Upper lobe of left lung (tissue), 6 donors: Measurements from ENCODE around the gene SCOC. TPM values are rescaled to one million over a fixed set of nuclear protein-coding genes. Genes with fewer than 3 reads are reported as not detected.

ENCODE experiments used
- ATAC-seq, 2 donors: fragments of 200-7000 bp; cut with Tn5 transposase; one replicate each; pipeline ENCODE4 v1.9.1; 2022; ENCODE audit warnings: mild to moderate bottlenecking in 2 of 2, moderate library complexity in 2 of 2; ENCODE audit not compliant: low FRiP score in 2 of 2
- DNase-seq, 2 donors: peaks; one replicate each; pipeline ENCODE4 v3.0.0-alpha.2; 2019 to 2020
- H3K27ac ChIP-seq, 4 donors: fragments of 200-600 bp; sonication (generic); one replicate each; pipeline ENCODE4 v1.5.1; 2016 to 2019
- H3K27me3 ChIP-seq, 4 donors: fragments of 200-600 bp; sonication (generic); one replicate each; pipeline ENCODE4 v1.5.1; 2017 to 2019
- H3K36me3 ChIP-seq, 4 donors: fragments of 200-600 bp; sonication (generic); one replicate each; pipeline ENCODE4 v1.5.1; 2016 to 2019
- H3K4me1 ChIP-seq, 4 donors: fragments of 200-600 bp; sonication (generic); one replicate each; pipeline ENCODE4 v1.5.1; 2018 to 2019
- H3K4me3 ChIP-seq, 4 donors: fragments of 200-600 bp; sonication (generic); one replicate each; pipeline ENCODE4 v1.5.1; 2017 to 2019; ENCODE audit warnings: mild to moderate bottlenecking in 2 of 4, moderate library complexity in 1 of 4
- H3K9me3 ChIP-seq, 4 donors: fragments of 200-600 bp; sonication (generic); one replicate each; pipeline ENCODE4 v1.5.1; 2018 to 2019
- EP300 ChIP-seq, 4 donors: sonication (generic); formaldehyde crosslinking; IDR thresholded peaks; one replicate each; pipeline ENCODE4 v1.5.1; 2017; ENCODE audit warnings: antibody characterized with exemption in 4 of 4, control low read depth in 2 of 4
- POLR2A ChIP-seq, 4 donors: fragments of 450-650 bp; IDR thresholded peaks; one replicate each; pipeline ENCODE4 v1.5.1; 2016 to 2017; ENCODE audit warnings: antibody characterized with exemption in 4 of 4, mild to moderate bottlenecking in 2 of 4
- POLR2AphosphoS5 ChIP-seq, 2 donors: sonication (generic); formaldehyde crosslinking; IDR thresholded peaks; one replicate each; pipeline ENCODE4 v1.5.1; 2017; ENCODE audit warnings: antibody characterized with exemption in 2 of 2
- whole genome bisulfite sequencing, 2 donors: methylation state at CpG; one replicate each; pipeline ENCODE4 v1.1.5; 2017 to 2018; 5-methylcytosine and 5-hydroxymethylcytosine counted together
- total RNA-seq, 6 donors: library from RNA; depleted of rRNA in 4 of 6; stranded (reverse); fragments of >200 nt in 4 of 6; gene quantifications; one replicate each; pipeline versions ENCODE4 v1.1.0 to v1.2.1, GENCODE V29; 2016 to 2021
- TF ChIP-seq, protein P1 (sequence below), 6 experiments: fragments of 450-650 bp in 4 of 6; fragments of 200-600 bp in 2 of 6; sonication (generic) in 2 of 6; IDR thresholded peaks; one replicate each; pipeline ENCODE4 v1.5.1; 2016 to 2019; ENCODE audit warnings: antibody characterized with exemption in 6 of 6
- donor health status: DM: no; HTN: no; CAD: no; lungs with moderate emphysema.
- donor health status: DM: no; HTN: yes; CAD: no; lungs with severe emphysema.

SCOC gene
- total RNA-seq, 6 donors from 2014 or later = 2.8 to 55.2 (median 33.2) TPM

DNA sequence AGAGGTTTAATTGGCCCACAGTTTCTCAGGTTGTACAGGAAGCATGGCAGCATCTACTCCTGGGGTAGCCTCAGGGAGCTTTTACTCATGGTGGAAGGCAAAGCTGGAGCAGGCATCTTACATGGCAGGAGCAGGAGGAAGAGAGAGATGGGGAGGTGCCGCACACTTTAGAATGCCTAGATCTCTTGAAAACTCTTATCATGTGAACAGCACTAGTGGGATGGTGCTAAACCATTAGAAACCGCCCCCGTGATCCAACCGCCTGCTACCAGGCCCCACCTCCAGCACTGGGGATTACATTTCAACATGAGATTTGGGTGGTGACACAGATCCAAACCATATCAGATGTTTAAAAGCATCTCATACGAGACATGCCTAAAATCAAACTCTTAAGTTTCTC is 41.6 kb upstream of the SCOC start:
- no peaks in the 10 kb centered on the region for H3K4me1 ChIP-seq
- no peak overlapping the region for H3K4me3 ChIP-seq
- no peaks in the 10 kb centered on the region for H3K27me3 ChIP-seq
- no peaks in the 10 kb centered on the region for H3K36me3 ChIP-seq
- TF ChIP-seq, protein P1, sequence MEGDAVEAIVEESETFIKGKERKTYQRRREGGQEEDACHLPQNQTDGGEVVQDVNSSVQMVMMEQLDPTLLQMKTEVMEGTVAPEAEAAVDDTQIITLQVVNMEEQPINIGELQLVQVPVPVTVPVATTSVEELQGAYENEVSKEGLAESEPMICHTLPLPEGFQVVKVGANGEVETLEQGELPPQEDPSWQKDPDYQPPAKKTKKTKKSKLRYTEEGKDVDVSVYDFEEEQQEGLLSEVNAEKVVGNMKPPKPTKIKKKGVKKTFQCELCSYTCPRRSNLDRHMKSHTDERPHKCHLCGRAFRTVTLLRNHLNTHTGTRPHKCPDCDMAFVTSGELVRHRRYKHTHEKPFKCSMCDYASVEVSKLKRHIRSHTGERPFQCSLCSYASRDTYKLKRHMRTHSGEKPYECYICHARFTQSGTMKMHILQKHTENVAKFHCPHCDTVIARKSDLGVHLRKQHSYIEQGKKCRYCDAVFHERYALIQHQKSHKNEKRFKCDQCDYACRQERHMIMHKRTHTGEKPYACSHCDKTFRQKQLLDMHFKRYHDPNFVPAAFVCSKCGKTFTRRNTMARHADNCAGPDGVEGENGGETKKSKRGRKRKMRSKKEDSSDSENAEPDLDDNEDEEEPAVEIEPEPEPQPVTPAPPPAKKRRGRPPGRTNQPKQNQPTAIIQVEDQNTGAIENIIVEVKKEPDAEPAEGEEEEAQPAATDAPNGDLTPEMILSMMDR (IDR thresholded peaks at IDR 0.05) = no peak
- TF ChIP-seq POLR2A (IDR thresholded peaks at IDR 0.05) = no peak
- no peak for TF ChIP-seq EP300 (IDR thresholded peaks at IDR 0.05)
- no peak for TF ChIP-seq POLR2AphosphoS5 (IDR thresholded peaks at IDR 0.05)
- ATAC-seq = no peak
- H3K9me3 ChIP-seq = no peaks in the 10 kb centered on the region
- H3K27ac ChIP-seq = no peak overlapping the region
- no peak for DNase-seq
- 90 to 92% methylated on average over 5 of the region's 5 CpGs for WGBS, 2 donors

DNA sequence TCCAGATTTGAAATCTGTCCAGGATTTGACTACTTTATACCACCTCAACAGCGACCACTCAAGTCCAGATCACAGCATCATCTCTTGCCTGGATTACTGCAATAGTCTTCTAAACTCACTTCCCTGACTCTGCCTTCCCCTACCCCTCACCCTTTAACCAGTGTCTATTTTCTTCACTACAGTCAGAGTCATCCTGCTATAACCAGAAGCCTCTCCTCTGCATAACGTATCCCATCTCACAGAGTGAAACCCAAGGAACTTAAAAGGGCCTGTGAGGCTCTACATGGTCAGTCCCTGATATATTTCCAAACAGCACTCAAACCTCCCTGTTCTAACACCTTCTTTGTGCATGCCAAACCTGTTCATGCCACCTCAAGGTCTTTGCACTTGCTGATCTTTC is 40.7 kb upstream of the SCOC start:
- DNase-seq (no peak), ATAC-seq (no peak)
- TF ChIP-seq, protein P1 (IDR thresholded peaks at IDR 0.05) = no peak
- no peak for TF ChIP-seq POLR2AphosphoS5 (IDR thresholded peaks at IDR 0.05)
- TF ChIP-seq EP300 (IDR thresholded peaks at IDR 0.05) = no peak
- TF ChIP-seq POLR2A (IDR thresholded peaks at IDR 0.05) = no peak
- Histone ChIP-seq H3K36me3 (no peaks in the 10 kb centered on the region), H3K9me3 (no peaks in the 10 kb centered on the region), H3K4me3 (no peak overlapping the region), H3K27ac (no peak overlapping the region), H3K27me3 (no peaks in the 10 kb centered on the region), H3K4me1 (no peaks in the 10 kb centered on the region)
- 80 to 91% methylated on average over 2 of the region's 2 CpGs for WGBS, 2 donors

DNA sequence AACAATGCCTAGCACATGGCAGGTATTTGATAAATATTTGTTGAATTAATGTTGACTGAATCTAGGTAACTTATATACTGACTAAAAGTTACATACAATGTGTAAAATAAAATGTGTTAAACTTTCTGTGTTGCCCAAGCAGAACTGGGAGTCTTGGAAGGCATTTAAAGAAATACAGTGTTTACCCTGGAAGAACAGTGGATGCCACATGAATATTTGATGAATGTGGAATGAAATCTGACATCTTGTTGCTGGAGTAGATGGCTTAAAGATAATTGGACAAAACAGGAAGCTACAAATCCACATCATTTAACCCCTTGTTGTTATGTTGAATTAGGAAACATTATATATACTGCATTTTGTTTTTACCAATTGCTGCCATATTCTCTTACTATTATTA is 39.9 kb upstream of the SCOC start:
- Histone ChIP-seq H3K36me3 (no peaks in the 10 kb centered on the region), H3K27ac (no peak overlapping the region), H3K9me3 (no peaks in the 10 kb centered on the region), H3K4me1 (no peaks in the 10 kb centered on the region), H3K4me3 (no peak overlapping the region), H3K27me3 (no peaks in the 10 kb centered on the region)
- ATAC-seq = no peak
- no peak for DNase-seq
- no peak for TF ChIP-seq POLR2AphosphoS5 (IDR thresholded peaks at IDR 0.05)
- TF ChIP-seq, protein P1 (IDR thresholded peaks at IDR 0.05) = no peak
- no peak for TF ChIP-seq POLR2A (IDR thresholded peaks at IDR 0.05)
- no peak for TF ChIP-seq EP300 (IDR thresholded peaks at IDR 0.05)

DNA sequence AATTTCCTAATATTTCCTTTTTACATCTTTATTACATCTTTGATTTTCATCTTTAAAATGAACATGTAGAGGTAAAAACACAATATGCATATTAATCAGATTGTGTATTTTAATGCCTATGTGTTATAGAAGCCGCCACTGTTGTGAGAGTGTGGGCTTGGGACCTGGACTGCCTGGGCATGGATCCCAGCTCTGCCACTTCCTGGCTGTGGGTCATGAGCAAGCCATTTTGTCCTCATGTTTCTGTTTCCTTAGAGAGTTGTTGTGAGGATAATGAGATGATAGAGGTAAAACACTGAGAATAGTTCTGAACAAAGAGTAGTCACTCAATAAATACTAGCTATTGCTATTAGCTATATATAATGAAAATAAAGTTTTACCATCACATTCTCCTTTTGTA is 38.4 kb upstream of the SCOC start:
- Histone ChIP-seq H3K36me3 (no peaks in the 10 kb centered on the region), H3K27me3 (no peaks in the 10 kb centered on the region), H3K9me3 (no peaks in the 10 kb centered on the region), H3K4me3 (no peak overlapping the region), H3K27ac (no peak overlapping the region), H3K4me1 (no peaks in the 10 kb centered on the region)
- WGBS, 2 donors = 73 to 88% methylated on average over 1 of the region's 1 CpG
- no peak for TF ChIP-seq POLR2AphosphoS5 (IDR thresholded peaks at IDR 0.05)
- no peak for TF ChIP-seq POLR2A (IDR thresholded peaks at IDR 0.05)
- TF ChIP-seq EP300 (IDR thresholded peaks at IDR 0.05) = no peak
- TF ChIP-seq, protein P1 (IDR thresholded peaks at IDR 0.05) = no peak
- no peak for ATAC-seq
- DNase-seq = no peak

DNA sequence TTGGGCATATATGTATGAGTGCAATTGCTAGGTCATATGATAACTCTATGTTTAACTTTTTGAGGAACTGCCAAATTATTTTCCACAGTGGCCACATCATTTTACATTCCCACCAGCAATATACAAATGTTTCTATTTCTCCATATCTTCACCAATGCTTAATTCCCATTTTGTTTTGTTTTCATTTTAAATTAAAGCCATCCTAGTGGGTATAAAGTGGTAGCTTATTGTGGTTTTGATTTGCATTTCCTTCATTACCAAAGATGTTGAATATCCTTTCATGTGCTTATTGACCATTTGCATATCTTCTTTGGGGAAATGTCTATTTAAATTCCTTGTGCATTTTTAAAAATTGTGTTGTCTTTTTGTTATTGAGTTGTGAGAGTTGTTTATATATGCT is 36.7 kb upstream of the SCOC start:
- H3K4me1 ChIP-seq = no peaks in the 10 kb centered on the region
- no peaks in the 10 kb centered on the region for H3K27me3 ChIP-seq
- no peak overlapping the region for H3K4me3 ChIP-seq
- ATAC-seq = no peak
- TF ChIP-seq, protein P1 (IDR thresholded peaks at IDR 0.05) = no peak
- TF ChIP-seq POLR2A (IDR thresholded peaks at IDR 0.05) (no peak), POLR2AphosphoS5 (IDR thresholded peaks at IDR 0.05) (no peak), EP300 (IDR thresholded peaks at IDR 0.05) (no peak)
- no peaks in the 10 kb centered on the region for H3K36me3 ChIP-seq
- H3K9me3 ChIP-seq = no peaks in the 10 kb centered on the region
- H3K27ac ChIP-seq = no peak overlapping the region
- no peak for DNase-seq
